Testis (tissue), 2 donors: ENCODE measurements around the gene HOXC4.
"Not testable (repeated sequence)": the region's sequence is repeated elsewhere in the genome, so short reads cannot be mapped to it uniquely, and the experiment has no call there.

Experiments used
- POLR2A ChIP-seq: fragments of 450-650 bp; IDR thresholded peaks from one replicate; pipeline ENCODE4 v1.6.1; 2017; ENCODE audit warnings: antibody characterized with exemption, mild to moderate bottlenecking, moderate library complexity
- TF ChIP-seq, protein P1 (sequence below), 3 experiments: fragments of 450-650 bp in 2 of 3; fragments of 200-600 bp in 1 of 3; sonication (generic) in 1 of 3; IDR thresholded peaks; one replicate each; pipeline ENCODE4 v1.5.1; 2016 to 2019; ENCODE audit warnings: antibody characterized with exemption in 3 of 3, mild to moderate bottlenecking in 2 of 3, moderate library complexity in 1 of 3

DNA sequence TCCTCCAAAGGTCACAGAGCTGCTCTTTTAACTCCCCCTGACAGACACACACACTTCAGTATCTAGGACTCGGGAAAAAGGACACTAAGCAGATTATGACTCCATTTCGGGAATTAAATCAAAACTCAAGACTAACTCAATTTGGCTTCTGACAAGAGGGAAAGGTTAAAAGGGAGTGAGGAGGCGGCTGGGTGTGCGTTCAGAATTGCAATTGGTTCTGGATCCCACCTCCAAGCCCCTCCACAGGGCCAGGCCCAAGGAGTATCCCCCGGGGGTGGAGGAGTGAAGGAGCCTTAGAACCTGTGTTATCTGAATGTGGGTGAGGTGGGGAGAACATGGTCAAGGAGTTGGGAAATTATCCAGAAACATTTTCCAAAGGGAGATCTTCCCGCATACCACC is 35.8 kb downstream of the HOXC4 start:
- TF ChIP-seq, protein P1, sequence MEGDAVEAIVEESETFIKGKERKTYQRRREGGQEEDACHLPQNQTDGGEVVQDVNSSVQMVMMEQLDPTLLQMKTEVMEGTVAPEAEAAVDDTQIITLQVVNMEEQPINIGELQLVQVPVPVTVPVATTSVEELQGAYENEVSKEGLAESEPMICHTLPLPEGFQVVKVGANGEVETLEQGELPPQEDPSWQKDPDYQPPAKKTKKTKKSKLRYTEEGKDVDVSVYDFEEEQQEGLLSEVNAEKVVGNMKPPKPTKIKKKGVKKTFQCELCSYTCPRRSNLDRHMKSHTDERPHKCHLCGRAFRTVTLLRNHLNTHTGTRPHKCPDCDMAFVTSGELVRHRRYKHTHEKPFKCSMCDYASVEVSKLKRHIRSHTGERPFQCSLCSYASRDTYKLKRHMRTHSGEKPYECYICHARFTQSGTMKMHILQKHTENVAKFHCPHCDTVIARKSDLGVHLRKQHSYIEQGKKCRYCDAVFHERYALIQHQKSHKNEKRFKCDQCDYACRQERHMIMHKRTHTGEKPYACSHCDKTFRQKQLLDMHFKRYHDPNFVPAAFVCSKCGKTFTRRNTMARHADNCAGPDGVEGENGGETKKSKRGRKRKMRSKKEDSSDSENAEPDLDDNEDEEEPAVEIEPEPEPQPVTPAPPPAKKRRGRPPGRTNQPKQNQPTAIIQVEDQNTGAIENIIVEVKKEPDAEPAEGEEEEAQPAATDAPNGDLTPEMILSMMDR (IDR thresholded peaks at IDR 0.05), result not testable (repeated sequence)
- not testable (repeated sequence) for TF ChIP-seq POLR2A
